ENCODE measurements around the gene SLC6A3.

The SLC6A3 gene

DNA sequence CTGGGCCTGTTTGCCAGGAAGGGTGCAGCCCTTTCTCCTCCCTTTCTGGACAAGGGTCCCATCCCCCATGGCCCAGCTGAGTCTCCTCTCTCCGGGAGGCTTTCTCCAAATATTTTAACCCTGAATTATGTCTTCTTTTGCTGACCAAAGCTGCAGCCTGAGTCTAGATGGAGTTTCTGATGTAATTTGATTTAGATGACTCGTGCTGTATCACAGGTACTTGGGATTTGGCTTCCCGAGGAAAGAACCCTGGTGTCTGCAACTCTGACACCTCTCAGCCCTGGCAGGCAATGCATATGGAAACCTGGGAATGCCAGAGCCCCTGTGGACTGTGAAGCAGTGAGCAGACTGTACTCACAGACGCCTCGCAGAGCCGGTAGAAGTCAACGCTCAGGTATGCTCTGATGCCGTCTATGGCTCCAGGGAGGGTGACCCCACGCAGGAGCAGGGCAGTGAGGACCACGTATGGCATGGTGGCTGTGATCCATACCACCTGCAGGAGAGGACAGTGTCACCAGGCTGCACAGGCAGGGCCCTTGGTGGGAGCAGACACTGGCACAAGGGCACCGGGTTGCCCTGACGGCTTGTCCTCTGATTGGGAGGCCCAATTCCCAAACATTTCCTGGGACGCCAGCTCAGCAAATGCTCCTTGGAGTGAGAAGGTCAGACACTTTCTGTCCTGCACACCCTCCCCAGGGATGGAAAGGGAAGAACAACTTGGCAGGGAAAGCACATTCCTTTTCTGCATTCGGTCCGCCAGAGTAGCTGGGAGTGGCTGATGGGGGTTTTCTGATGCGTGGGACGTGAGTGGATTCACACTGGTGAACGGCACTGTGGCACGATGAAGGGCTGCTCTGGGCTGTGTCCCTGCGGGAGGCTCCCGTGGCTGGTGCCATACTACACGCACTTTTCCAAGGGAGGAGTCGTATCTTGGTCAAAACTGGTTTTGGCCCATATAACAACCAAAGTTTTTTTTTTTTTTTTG, 24.7 kb downstream of the SLC6A3 start:
- TF ChIP-seq, protein P1, sequence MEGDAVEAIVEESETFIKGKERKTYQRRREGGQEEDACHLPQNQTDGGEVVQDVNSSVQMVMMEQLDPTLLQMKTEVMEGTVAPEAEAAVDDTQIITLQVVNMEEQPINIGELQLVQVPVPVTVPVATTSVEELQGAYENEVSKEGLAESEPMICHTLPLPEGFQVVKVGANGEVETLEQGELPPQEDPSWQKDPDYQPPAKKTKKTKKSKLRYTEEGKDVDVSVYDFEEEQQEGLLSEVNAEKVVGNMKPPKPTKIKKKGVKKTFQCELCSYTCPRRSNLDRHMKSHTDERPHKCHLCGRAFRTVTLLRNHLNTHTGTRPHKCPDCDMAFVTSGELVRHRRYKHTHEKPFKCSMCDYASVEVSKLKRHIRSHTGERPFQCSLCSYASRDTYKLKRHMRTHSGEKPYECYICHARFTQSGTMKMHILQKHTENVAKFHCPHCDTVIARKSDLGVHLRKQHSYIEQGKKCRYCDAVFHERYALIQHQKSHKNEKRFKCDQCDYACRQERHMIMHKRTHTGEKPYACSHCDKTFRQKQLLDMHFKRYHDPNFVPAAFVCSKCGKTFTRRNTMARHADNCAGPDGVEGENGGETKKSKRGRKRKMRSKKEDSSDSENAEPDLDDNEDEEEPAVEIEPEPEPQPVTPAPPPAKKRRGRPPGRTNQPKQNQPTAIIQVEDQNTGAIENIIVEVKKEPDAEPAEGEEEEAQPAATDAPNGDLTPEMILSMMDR (IDR thresholded peaks at IDR 0.05; ENCODE audit: control insufficient read depth, extremely low read depth, insufficient read depth), result no peak
- no peak for DNase-seq (ENCODE audit: low read depth)
- H3K4me3 ChIP-seq (ENCODE audit: low read depth, low read length), result no peak overlapping the region

DNA sequence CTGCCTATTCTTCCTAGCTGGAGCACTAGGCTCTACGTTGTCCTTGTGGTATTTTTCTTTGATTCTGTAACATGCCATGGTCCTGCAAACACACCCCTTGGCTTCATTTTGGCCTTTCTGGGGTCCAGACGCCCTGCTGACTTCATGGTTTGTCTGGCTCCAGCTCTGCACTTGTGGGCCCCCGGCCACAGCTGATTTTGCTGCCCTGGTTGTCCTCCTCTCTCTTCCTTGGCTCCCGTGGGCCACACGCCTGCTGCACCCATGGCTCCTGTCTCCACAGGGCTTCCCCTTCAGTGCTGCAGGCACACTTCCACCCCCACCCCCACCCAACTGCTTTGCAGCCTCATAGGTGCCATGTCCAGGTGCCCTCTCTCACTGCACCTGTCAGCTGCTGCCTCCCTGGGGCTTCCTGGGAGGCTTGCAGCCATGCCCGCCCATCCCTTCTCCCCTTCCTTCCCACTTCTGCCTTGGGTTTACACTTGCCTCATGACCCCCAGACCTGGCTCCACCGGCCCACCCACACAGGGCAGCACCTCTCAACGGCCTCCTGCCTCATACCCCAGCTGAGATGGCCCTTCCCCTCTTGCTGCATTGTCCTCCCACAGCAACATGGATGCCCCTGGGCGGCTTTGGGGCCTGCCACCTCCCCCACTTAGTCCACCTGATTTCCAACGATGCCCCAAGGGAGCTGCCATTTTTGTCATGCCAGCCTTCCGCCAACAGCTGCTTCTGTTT, 25.6 kb downstream of the SLC6A3 start:
- DNase-seq (ENCODE audit: low read depth), result no peak
- TF ChIP-seq, protein P1 (IDR thresholded peaks at IDR 0.05; ENCODE audit: control insufficient read depth, extremely low read depth, insufficient read depth), result no peak
- no peak overlapping the region for H3K4me3 ChIP-seq (ENCODE audit: low read depth, low read length)

DNA sequence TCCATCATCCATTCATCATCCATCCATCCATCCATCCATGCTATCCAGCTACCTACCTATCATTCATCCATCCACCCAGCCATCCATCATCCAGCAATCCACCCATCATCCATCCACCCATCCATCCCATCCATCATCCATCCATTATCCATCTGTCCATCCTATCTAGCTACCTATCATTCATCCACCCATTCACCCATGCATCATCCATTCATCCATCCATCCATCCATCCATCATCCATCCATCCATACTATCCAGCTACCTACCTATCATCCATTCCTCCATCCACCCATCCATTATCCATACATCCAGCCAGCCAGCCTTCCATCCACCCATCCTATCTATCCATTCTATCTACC, 26.3 kb downstream of the SLC6A3 start:
- TF ChIP-seq, protein P1 (IDR thresholded peaks at IDR 0.05; ENCODE audit: control insufficient read depth, extremely low read depth, insufficient read depth), result no peak
- H3K4me3 ChIP-seq (ENCODE audit: low read depth, low read length), result no peak overlapping the region
- no peak for DNase-seq (ENCODE audit: low read depth)

DNA sequence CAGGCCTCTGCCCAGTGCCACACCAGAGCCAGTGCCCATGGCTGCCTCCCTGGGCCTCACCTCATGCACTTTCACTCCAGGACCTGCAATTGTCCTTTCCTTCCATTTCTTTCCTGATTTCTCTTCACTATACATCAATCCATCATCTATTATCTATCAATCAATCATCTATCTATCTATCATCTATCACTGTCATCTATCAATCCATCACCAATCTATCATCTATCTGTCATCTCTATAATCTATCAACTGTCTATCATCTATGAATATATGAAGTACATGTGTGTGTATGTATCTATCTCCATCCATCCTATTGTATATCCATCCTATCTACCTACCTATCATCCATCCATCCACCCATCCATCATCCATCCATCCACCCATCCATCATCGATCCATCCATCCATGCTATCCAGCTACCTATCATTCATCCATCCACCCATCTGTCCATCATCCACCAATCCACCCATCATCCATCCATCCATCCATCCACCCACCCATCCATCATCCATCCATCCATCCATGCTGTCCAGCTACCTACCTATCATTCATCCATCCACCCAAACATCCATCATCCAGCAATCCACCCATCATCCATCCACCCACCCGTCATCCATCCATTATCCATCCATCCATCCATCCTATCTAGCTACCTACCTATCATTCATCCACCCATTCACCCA, 26.9 kb downstream of the SLC6A3 start:
- TF ChIP-seq, protein P1 (IDR thresholded peaks at IDR 0.05; ENCODE audit: control insufficient read depth, extremely low read depth, insufficient read depth), result no peak
- DNase-seq (ENCODE audit: low read depth), result no peak
- H3K4me3 ChIP-seq (ENCODE audit: low read depth, low read length), result no peak overlapping the region

DNA sequence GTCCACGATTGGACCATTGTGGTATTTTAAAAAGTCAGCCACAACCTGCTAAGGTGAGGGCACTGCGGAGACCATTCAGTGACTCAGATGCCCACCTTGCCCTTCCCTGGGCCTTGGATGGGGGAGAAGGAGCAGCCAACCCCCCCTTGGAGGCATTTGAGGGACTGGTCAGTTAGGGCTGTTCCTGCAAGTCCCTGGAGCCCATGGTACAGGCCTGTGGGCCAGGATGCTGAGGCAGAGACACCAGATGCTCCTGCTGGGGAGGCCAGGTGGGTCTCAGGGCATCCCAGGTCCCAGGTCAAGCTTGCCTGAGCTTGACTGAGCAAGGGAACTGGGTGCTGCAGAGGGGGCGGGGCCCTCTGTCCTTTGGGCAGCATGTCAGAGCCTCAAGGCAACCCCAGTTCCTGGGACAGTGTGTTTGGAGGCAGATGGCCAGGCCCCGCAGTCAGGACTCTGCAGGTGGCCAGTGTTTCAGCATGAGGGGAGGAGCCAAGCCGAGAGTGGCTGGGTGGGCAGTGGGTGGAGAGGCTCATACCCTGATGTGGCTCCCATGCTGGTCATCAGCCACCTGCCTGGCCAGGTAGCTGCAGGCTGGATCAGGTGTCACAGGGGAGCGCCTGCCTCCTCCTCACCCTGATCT, 27.5 kb downstream of the SLC6A3 start:
- DNase-seq (ENCODE audit: low read depth), result no peak
- H3K4me3 ChIP-seq (ENCODE audit: low read depth, low read length), result no peak overlapping the region
- TF ChIP-seq, protein P1 (IDR thresholded peaks at IDR 0.05; ENCODE audit: control insufficient read depth, extremely low read depth, insufficient read depth), result no peak

DNA sequence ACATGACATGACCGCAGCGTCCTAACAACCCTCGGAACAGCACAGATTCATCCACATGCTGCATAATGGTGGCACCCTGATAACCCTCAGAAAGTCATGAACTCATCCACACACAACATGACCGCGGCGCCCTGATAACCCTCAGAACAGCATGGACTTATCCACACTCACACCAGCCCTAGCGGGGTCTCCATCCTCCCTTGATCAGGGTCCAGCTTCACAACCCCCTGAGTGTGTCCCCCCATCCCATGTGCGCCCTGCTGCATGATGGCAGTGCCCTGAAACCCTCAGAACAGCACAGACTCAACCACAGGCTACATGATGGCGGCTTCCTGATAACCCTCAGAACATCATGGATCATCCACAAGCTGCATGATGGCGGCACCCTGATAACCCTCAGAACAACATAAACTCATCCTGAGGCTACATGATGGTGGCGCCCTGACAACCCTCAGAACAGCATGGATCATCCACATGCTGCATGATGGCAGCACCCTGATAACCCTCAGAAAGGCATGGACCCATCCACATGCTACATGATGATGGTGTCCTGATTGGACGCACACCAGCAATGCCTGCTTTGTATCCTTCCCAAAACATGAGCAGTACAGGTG, 28.3 kb downstream of the SLC6A3 start:
- DNase-seq (ENCODE audit: low read depth), result no peak
- TF ChIP-seq, protein P1 (IDR thresholded peaks at IDR 0.05; ENCODE audit: control insufficient read depth, extremely low read depth, insufficient read depth), result no peak
- H3K4me3 ChIP-seq (ENCODE audit: low read depth, low read length), result no peak overlapping the region
